Measurements from ENCODE around the gene CCDC127. TPM values are rescaled to one million over a fixed set of nuclear protein-coding genes. Genes with fewer than 3 reads are reported as not detected.

Gene CCDC127
- total and polyA plus RNA-seq, 4 donors, result 7.8 to 21.0 (median 12.7) TPM

GRCh38 chr5:163841-164240 lies 54.1 kb downstream of the CCDC127 start:
- WGBS (ENCODE audit: insufficient coverage), result 83% methylated on average over 7 of the region's 13 CpGs
- Histone ChIP-seq H3K27me3 (ENCODE audit: control insufficient read depth, insufficient read depth, low read length) (no peaks in the 10 kb centered on the region), H3K4me3 (ENCODE audit: low read depth, low read length) (no peak overlapping the region), H3K27ac (ENCODE audit: low read depth, low read length) (no peak overlapping the region), H3K36me3 (ENCODE audit: control insufficient read depth, insufficient read depth, low read length) (peaks cover 43% of the 10 kb centered on the region), H3K9me3 (ENCODE audit: control insufficient read depth, insufficient read depth, low read length) (no peaks in the 10 kb centered on the region), H3K4me1 (ENCODE audit: control insufficient read depth, insufficient read depth, low read length) (peaks cover 12% of the 10 kb centered on the region)
- DNase-seq (ENCODE audit: low read depth in 4 of 6, low spot score in 6 of 6), result no peak

- Histone ChIP-seq H3K36me3 (ENCODE audit: control insufficient read depth, insufficient read depth, low read length) (peaks cover 48% of the 10 kb centered on the region), H3K27ac (ENCODE audit: low read depth, low read length) (no peak overlapping the region), H3K4me3 (ENCODE audit: low read depth, low read length) (no peak overlapping the region), H3K9me3 (ENCODE audit: control insufficient read depth, insufficient read depth, low read length) (no peaks in the 10 kb centered on the region), H3K4me1 (ENCODE audit: control insufficient read depth, insufficient read depth, low read length) (peaks cover 11% of the 10 kb centered on the region), H3K27me3 (ENCODE audit: control insufficient read depth, insufficient read depth, low read length) (no peaks in the 10 kb centered on the region)
- WGBS (ENCODE audit: insufficient coverage), result 100% methylated on average over 3 of the region's 7 CpGs
- DNase-seq (ENCODE audit: low read depth in 4 of 6, low spot score in 6 of 6), result no peak
Observed at GRCh38 chr5:163338-163620, 54.7 kb downstream of the CCDC127 start.

DNA sequence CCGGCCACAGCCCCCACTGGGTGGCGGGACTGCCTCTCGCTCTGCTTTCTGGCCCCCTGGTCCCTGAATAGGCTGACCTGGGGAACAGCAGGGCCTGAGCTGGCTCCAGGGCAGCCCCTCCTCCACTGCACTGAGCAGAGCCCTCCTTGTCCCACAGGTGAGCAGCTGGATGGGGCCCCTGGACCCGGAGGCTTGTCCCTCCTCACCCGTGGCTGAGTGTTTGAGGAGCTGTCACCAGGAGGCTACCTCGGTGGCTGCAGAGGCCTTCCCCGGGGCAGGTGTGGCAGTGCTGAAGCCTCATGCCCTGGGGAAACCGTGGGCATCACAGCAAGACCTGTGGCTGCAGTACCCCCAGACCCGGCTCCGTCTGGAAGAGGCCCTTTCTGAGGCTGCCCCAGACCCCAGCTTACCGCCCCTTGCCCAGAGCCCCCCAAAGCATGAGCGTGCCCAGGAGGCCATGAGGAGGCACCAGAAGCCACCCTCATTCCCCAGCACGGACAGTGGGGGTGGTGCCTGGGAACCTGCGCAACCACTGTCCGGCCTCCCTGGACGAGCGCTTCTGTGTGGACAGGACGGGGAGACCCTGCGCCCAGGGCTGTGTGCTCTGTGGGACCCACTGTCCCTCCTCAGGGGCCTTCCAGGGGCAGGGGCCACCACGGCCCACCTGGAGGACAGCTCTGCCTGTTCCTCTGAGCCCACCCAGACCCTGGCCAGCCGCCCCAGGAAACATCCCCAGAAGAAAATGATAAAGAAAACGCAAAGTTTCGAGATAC lies 55.2 kb downstream of the CCDC127 start:
- Histone ChIP-seq H3K27me3 (ENCODE audit: control insufficient read depth, insufficient read depth, low read length) (no peaks in the 10 kb centered on the region), H3K4me3 (ENCODE audit: low read depth, low read length) (no peak overlapping the region), H3K4me1 (ENCODE audit: control insufficient read depth, insufficient read depth, low read length) (peaks cover 6% of the 10 kb centered on the region), H3K27ac (ENCODE audit: low read depth, low read length) (no peak overlapping the region), H3K36me3 (ENCODE audit: control insufficient read depth, insufficient read depth, low read length) (peaks cover 53% of the 10 kb centered on the region), H3K9me3 (ENCODE audit: control insufficient read depth, insufficient read depth, low read length) (no peaks in the 10 kb centered on the region)
- DNase-seq (ENCODE audit: low read depth in 4 of 6, low spot score in 6 of 6), result no peak
- 96% methylated on average over 23 of the region's 23 CpGs for WGBS (ENCODE audit: insufficient coverage)

- Histone ChIP-seq H3K27me3 (ENCODE audit: control insufficient read depth, insufficient read depth, low read length) (no peaks in the 10 kb centered on the region), H3K27ac (ENCODE audit: low read depth, low read length) (no peak overlapping the region), H3K4me1 (ENCODE audit: control insufficient read depth, insufficient read depth, low read length) (peaks cover 3% of the 10 kb centered on the region), H3K4me3 (ENCODE audit: low read depth, low read length) (no peak overlapping the region), H3K36me3 (ENCODE audit: control insufficient read depth, insufficient read depth, low read length) (peaks cover 59% of the 10 kb centered on the region), H3K9me3 (ENCODE audit: control insufficient read depth, insufficient read depth, low read length) (no peaks in the 10 kb centered on the region)
- DNase-seq (ENCODE audit: low read depth in 4 of 6, low spot score in 6 of 6), result no peak
- 93% methylated on average over 19 of the region's 19 CpGs for WGBS (ENCODE audit: insufficient coverage)
Observed at GRCh38 chr5:162190-162564, 55.8 kb downstream of the CCDC127 start.

- Histone ChIP-seq H3K4me1 (ENCODE audit: control insufficient read depth, insufficient read depth, low read length) (peaks cover 3% of the 10 kb centered on the region), H3K27me3 (ENCODE audit: control insufficient read depth, insufficient read depth, low read length) (no peaks in the 10 kb centered on the region), H3K9me3 (ENCODE audit: control insufficient read depth, insufficient read depth, low read length) (no peaks in the 10 kb centered on the region), H3K4me3 (ENCODE audit: low read depth, low read length) (no peak overlapping the region), H3K36me3 (ENCODE audit: control insufficient read depth, insufficient read depth, low read length) (peaks cover 62% of the 10 kb centered on the region), H3K27ac (ENCODE audit: low read depth, low read length) (no peak overlapping the region)
- DNase-seq (ENCODE audit: low read depth in 4 of 6, low spot score in 6 of 6), result no peak
- WGBS (ENCODE audit: insufficient coverage), result 97% methylated on average over 17 of the region's 17 CpGs
Observed at GRCh38 chr5:161803-162110, 56.2 kb downstream of the CCDC127 start.

DNA sequence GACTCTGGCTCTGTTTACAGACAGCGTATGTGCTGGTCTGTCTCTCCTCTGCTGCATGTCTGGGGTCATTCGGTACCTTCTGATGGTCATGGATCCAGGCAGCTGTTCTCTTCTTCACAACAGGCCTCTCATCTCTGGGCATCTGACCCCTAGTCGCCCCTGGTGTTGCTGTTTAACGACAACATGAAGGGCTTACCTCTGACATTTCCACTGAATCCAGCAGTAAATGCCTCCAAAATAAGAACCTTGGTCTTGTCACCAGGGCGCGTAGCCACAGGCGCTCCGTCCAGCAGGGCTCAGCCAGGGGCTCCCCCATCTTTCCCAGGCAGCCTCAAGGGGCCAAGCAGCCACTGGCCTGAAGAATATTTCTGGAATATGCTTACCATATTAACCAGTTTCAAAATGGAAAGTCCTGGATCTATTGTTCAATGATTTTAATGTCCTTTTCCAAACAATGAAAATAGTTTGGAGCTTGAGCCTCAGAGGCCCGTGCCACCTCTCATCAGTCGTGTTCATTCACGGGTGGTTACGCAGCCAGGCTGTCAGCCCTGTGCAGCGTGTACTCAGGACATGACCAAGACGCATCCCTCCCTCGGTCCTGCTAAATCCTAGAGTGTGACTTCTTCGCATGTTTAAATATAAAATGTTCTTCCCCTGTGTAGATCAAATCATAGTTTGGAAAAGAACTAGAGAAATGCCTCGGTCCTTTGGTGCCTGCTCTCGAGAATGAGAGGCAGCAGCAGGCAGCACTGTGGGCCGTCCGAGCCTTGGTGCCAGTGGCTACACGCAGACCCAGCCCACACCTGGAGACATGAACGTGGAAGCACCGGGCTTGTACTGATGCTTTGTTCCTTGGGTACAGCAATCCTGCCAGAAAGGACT lies 56.8 kb downstream of the CCDC127 start:
- WGBS (ENCODE audit: insufficient coverage), result 93% methylated on average over 19 of the region's 23 CpGs

GRCh38 chr5:160173-160510 lies 57.8 kb downstream of the CCDC127 start:
- Histone ChIP-seq H3K36me3 (ENCODE audit: control insufficient read depth, insufficient read depth, low read length) (peaks cover 77% of the 10 kb centered on the region), H3K27ac (ENCODE audit: low read depth, low read length) (no peak overlapping the region), H3K4me1 (ENCODE audit: control insufficient read depth, insufficient read depth, low read length) (peaks cover 3% of the 10 kb centered on the region), H3K4me3 (ENCODE audit: low read depth, low read length) (no peak overlapping the region), H3K27me3 (ENCODE audit: control insufficient read depth, insufficient read depth, low read length) (no peaks in the 10 kb centered on the region), H3K9me3 (ENCODE audit: control insufficient read depth, insufficient read depth, low read length) (no peaks in the 10 kb centered on the region)
- peak in 1 of 6 donors; percentile 54 for DNase-seq (ENCODE audit: low read depth in 4 of 6, low spot score in 6 of 6)
- WGBS (ENCODE audit: insufficient coverage), result 86% methylated on average over 9 of the region's 14 CpGs

More for the DNA sequence above, 56.8 kb downstream of the CCDC127 start:
- Histone ChIP-seq H3K4me3 (ENCODE audit: low read depth, low read length) (no peak overlapping the region), H3K27me3 (ENCODE audit: control insufficient read depth, insufficient read depth, low read length) (no peaks in the 10 kb centered on the region), H3K27ac (ENCODE audit: low read depth, low read length) (no peak overlapping the region), H3K9me3 (ENCODE audit: control insufficient read depth, insufficient read depth, low read length) (no peaks in the 10 kb centered on the region), H3K4me1 (ENCODE audit: control insufficient read depth, insufficient read depth, low read length) (peaks cover 3% of the 10 kb centered on the region), H3K36me3 (ENCODE audit: control insufficient read depth, insufficient read depth, low read length) (peaks cover 68% of the 10 kb centered on the region)
- no peak for DNase-seq (ENCODE audit: low read depth in 4 of 6, low spot score in 6 of 6)

- no peaks in the 10 kb centered on the region for H3K27me3 ChIP-seq (ENCODE audit: control insufficient read depth, insufficient read depth, low read length)
- H3K36me3 ChIP-seq (ENCODE audit: control insufficient read depth, insufficient read depth, low read length), result peaks cover 82% of the 10 kb centered on the region
- H3K4me1 ChIP-seq (ENCODE audit: control insufficient read depth, insufficient read depth, low read length), result peaks cover 3% of the 10 kb centered on the region
- H3K9me3 ChIP-seq (ENCODE audit: control insufficient read depth, insufficient read depth, low read length), result no peaks in the 10 kb centered on the region
- DNase-seq (ENCODE audit: low read depth in 4 of 6, low spot score in 6 of 6), result no peak
- no peak overlapping the region for H3K4me3 ChIP-seq (ENCODE audit: low read depth, low read length)
- H3K27ac ChIP-seq (ENCODE audit: low read depth, low read length), result no peak overlapping the region
- WGBS (ENCODE audit: insufficient coverage), result 80% methylated on average over 15 of the region's 19 CpGs
Observed at GRCh38 chr5:159448-160172, 58.3 kb downstream of the CCDC127 start.

DNA sequence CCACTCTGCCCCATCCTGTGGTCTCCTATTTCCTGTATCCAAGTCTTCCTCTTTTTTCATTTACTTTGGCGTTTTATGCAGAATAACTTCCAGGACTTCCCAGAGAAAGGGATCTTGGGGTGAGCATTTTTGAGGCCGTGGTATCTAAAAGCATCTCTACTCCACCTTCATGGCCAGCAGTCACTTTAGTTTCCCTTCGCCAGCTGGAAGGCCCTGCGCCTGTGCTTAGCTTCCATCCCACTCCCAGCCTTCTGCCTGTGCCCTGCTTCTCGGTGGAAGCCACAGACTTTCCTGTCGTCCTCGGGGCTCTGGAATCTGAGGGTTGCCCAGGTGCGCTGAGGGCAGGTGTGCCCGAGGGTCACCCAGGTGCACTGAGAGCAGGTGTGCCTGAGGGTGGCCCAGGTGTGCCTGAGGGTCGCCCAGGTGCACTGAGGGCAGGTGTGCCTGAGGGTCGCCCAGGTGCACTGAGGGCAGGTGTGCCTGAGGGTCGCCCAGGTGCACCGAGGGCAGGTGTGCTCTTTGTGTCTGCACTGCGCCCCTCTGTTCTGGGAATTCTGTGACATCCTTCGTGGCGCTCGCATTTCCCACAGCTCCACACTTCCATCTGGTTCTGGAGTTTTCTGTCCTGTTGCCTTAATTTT lies 59.0 kb downstream of the CCDC127 start:
- no peaks in the 10 kb centered on the region for H3K27me3 ChIP-seq (ENCODE audit: control insufficient read depth, insufficient read depth, low read length)
- H3K4me3 ChIP-seq (ENCODE audit: low read depth, low read length), result no peak overlapping the region
- DNase-seq (ENCODE audit: low read depth in 4 of 6, low spot score in 6 of 6), result no peak
- WGBS (ENCODE audit: insufficient coverage), result 89% methylated on average over 15 of the region's 17 CpGs
- H3K9me3 ChIP-seq (ENCODE audit: control insufficient read depth, insufficient read depth, low read length), result no peaks in the 10 kb centered on the region
- H3K36me3 ChIP-seq (ENCODE audit: control insufficient read depth, insufficient read depth, low read length), result peaks cover 86% of the 10 kb centered on the region
- H3K4me1 ChIP-seq (ENCODE audit: control insufficient read depth, insufficient read depth, low read length), result peaks cover 5% of the 10 kb centered on the region
- no peak overlapping the region for H3K27ac ChIP-seq (ENCODE audit: low read depth, low read length)
